GM12878 (cell line): Measurements from ENCODE around the gene IQGAP3. TPM values are rescaled to one million over a fixed set of nuclear protein-coding genes. Genes with fewer than 3 reads are reported as not detected.

Source experiments
- BRCA1 ChIP-seq: IDR thresholded peaks from 2 replicates; pipeline ENCODE4 v1.6.1; 2011; ENCODE audit warnings: low read depth, low read length, improper control_type of control experiment
- CHD1 ChIP-seq: IDR thresholded peaks from 2 replicates; pipeline ENCODE4 v1.6.1; 2012; ENCODE audit warnings: low read depth, low read length, improper control_type of control experiment
- CREM ChIP-seq: IDR thresholded peaks from 2 replicates; pipeline ENCODE4 v1.6.1; 2014; ENCODE audit warnings: antibody characterized with exemption, low read depth
- GABPA ChIP-seq: IDR thresholded peaks from 2 replicates; pipeline ENCODE4 v1.6.1; 2014; ENCODE audit warnings: antibody characterized with exemption, low read depth, mild to moderate bottlenecking, inconsistent platforms
- HCFC1 ChIP-seq: fragments of 150-350 bp; IDR thresholded peaks from 2 replicates; pipeline ENCODE4 v1.6.1; 2014; ENCODE audit warnings: low read length
- HDGF ChIP-seq: fragments of 450-650 bp; IDR thresholded peaks from 2 replicates; pipeline ENCODE4 v1.6.1; 2016; ENCODE audit warnings: antibody characterized with exemption
- JUNB ChIP-seq: IDR thresholded peaks from 2 replicates; pipeline ENCODE4 v1.6.1; 2016; ENCODE audit warnings: antibody characterized with exemption, mild to moderate bottlenecking
- KDM1A ChIP-seq: fragments of 200-600 bp; sonication (generic); IDR thresholded peaks from 2 replicates; pipeline ENCODE4 v1.6.1; 2016; ENCODE audit warnings: borderline replicate concordance
- KLF5 ChIP-seq: fragments of 450-650 bp; IDR thresholded peaks from 2 replicates; pipeline ENCODE4 v1.6.1; 2014; ENCODE audit warnings: mild to moderate bottlenecking; ENCODE audit not compliant: partially characterized antibody
- MYB ChIP-seq: fragments of 150-350 bp; IDR thresholded peaks from 2 replicates; pipeline ENCODE4 v1.6.1; 2014; ENCODE audit warnings: mild to moderate bottlenecking, low read depth, low read length, borderline replicate concordance
- NBN ChIP-seq: fragments of 450-650 bp; IDR thresholded peaks from 2 replicates; pipeline ENCODE4 v1.6.1; 2016
- NFXL1 ChIP-seq: fragments of 450-650 bp; IDR thresholded peaks from 2 replicates; pipeline ENCODE4 v1.6.1; 2017; ENCODE audit warnings: antibody characterized with exemption, mild to moderate bottlenecking, borderline replicate concordance
- RBBP5 ChIP-seq: fragments of 200-600 bp; sonication (generic); conservative IDR thresholded peaks from 2 replicates; pipeline ENCODE4 v1.6.1; 2016
- RUNX3 ChIP-seq: IDR thresholded peaks from 2 replicates; pipeline ENCODE4 v1.6.1; 2012; ENCODE audit warnings: low read length, inconsistent platforms
- SP1 ChIP-seq: IDR thresholded peaks from one replicate; pipeline ENCODE4 v1.6.1; 2011; ENCODE audit warnings: low read depth, low read length
- SREBF1 ChIP-seq: IDR thresholded peaks from 2 replicates; pipeline ENCODE4 v1.6.1; 2012; ENCODE audit warnings: mild to moderate bottlenecking, low read length
- SREBF2 ChIP-seq: IDR thresholded peaks from 2 replicates; pipeline ENCODE4 v1.6.1; 2012; ENCODE audit warnings: mild to moderate bottlenecking, low read length
- STAT1 ChIP-seq: fragments of 450-650 bp; conservative IDR thresholded peaks from 2 replicates; pipeline ENCODE4 v1.6.1; 2014; ENCODE audit warnings: antibody characterized with exemption, mild to moderate bottlenecking
- TCF12 ChIP-seq: IDR thresholded peaks from 2 replicates; pipeline ENCODE4 v1.6.1; 2011; ENCODE audit warnings: low read depth, mild to moderate bottlenecking, low read length
- TCF7 ChIP-seq: IDR thresholded peaks from 2 replicates; pipeline ENCODE4 v1.6.1; 2014; ENCODE audit warnings: antibody characterized with exemption, borderline replicate concordance
- ZBTB33 ChIP-seq: fragments of 450-650 bp; IDR thresholded peaks from 2 replicates; pipeline ENCODE4 v1.6.1; 2017; ENCODE audit warnings: mild to moderate bottlenecking
- ZNF207 ChIP-seq: fragments of 450-650 bp; IDR thresholded peaks from 2 replicates; pipeline ENCODE4 v1.6.1; 2014; ENCODE audit warnings: antibody characterized with exemption, mild to moderate bottlenecking, borderline replicate concordance
- ZNF274 ChIP-seq: IDR thresholded peaks from one replicate; pipeline ENCODE4 v1.8.0; 2011; ENCODE audit not compliant: insufficient read length, insufficient read depth
- ZNF592 ChIP-seq: fragments of 450-650 bp; IDR thresholded peaks from 2 replicates; pipeline ENCODE4 v1.6.1; 2017; ENCODE audit warnings: mild to moderate bottlenecking, moderate library complexity
- ZSCAN29 ChIP-seq: fragments of 450-650 bp; IDR thresholded peaks from 2 replicates; pipeline ENCODE4 v1.6.1; 2017; ENCODE audit warnings: mild to moderate bottlenecking, moderate library complexity
- polyA plus RNA-seq, 11 experiments: library from polyadenylated mRNA; depleted of rRNA in 4 of 11; unstranded in 6 of 11; stranded (reverse) in 5 of 11; fragments of >200 nt; fragmentation: Nextera tagmentation in 4 of 11; fragmentation: Illumina TruSeq in 1 of 11; extraction: Ambion mirVana in 4 of 11; extraction: Trizol in 1 of 11; gene quantifications; 1 replicate in 1 of 11; 2 replicates in 10 of 11; pipeline versions ENCODE4 v1.2.1 to v1.2.3, GENCODE V29; 2011 to 2016; ENCODE audit warnings: inconsistent platforms in 2 of 11, missing spikeins in 2 of 11, low read depth in 1 of 11
- total RNA-seq, 4 experiments: library from RNA; depleted of rRNA in 3 of 4; stranded (reverse); fragments of >200 nt in 3 of 4; fragmentation: Illumina TruSeq in 1 of 4; extraction: Trizol in 1 of 4; gene quantifications; 2 replicates each; pipeline versions ENCODE4 v1.2.1 to v1.2.3, GENCODE V29; 2013 to 2021

The IQGAP3 gene
- total and polyA plus RNA-seq, 10 of the 15 experiments (the other 5 are each of a cell fraction or from before 2014, with no cell fraction given) = 1.1 to 10.7 (median 7.9) TPM

- TF ChIP-seq ZNF592 = no peak
- no peak for TF ChIP-seq ZBTB33
- TF ChIP-seq HDGF = no peak; the same call in 1 of the 2 replicates
- TF ChIP-seq NFXL1 = no peak
- TF ChIP-seq RBBP5 = no peak
- TF ChIP-seq RUNX3 = peak; percentile 51; the same call in 1 of the 2 replicates
- TF ChIP-seq ZNF207 = peak; percentile 73; the same call in 1 of the 2 replicates
- no peak for TF ChIP-seq TCF7
- TF ChIP-seq STAT1 = no peak
- no peak for TF ChIP-seq SREBF2
- TF ChIP-seq CHD1 = 0 out of 2 replicates have a peak, but pooled peaks have one; percentile 57
- no peak for TF ChIP-seq ZNF274
- no peak for TF ChIP-seq SREBF1
- no peak for TF ChIP-seq BRCA1
- no peak for TF ChIP-seq SP1
- peak; percentile 46; the same call in 1 of the 2 replicates for TF ChIP-seq TCF12
- TF ChIP-seq MYB = no peak
- TF ChIP-seq CREM = peak; percentile 55; the same call in 1 of the 2 replicates
- no peak for TF ChIP-seq ZSCAN29
- TF ChIP-seq GABPA = peak; percentile 89
- no peak for TF ChIP-seq KDM1A
- TF ChIP-seq HCFC1 = peak; percentile 67
- TF ChIP-seq NBN = peak; percentile 53; the same call in 1 of the 2 replicates
- no peak for TF ChIP-seq KLF5
- no peak for TF ChIP-seq JUNB
These were observed 28.9 kb upstream of the IQGAP3 start, which contains the start of gene GPATCH4 (continued) for GRCh38 chr1:156601122-156601830.
